ENCODE measurements around the gene DCAF8.
A peak's percentile ranks its signal among the peaks of the same experiment; 100 is the strongest.

The DCAF8 gene

DNA sequence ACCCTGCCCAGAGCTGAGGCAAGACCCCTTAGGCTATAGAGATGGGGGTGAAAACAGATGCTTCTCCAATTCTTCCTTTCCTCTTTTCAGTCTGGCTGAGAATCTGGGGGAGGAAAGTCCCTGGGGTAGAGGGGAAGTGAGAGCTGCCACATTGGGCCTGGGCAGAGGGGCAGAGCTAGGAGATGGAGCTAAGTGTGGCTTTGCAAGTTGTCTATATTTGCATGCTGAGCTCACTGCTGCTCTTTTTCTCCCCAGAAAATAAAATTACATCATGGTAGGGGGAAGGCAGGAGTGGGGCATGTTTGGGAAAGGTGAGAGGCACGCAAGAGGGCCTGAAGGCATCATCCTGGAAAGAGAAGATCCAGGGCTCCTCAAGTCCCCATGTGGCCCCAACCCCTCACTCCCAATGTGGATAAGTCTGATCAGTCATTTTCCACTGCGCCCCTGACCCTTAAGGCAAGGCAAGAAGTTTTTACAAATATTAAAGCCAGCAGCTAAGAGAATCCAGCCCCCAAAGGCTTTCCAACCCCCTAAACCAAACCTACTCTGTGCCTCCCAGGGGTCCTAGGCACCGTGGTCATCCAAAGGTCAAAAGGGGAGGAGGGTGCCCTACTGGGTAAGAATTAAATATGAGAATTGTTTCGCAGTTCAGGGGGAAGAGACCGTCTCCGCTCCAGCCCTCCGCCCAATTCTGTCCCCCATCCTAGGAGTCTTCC lies 57.7 kb downstream of the DCAF8 start:
- DNase-seq: peak; percentile 92 to 95 (median 93)

DNA sequence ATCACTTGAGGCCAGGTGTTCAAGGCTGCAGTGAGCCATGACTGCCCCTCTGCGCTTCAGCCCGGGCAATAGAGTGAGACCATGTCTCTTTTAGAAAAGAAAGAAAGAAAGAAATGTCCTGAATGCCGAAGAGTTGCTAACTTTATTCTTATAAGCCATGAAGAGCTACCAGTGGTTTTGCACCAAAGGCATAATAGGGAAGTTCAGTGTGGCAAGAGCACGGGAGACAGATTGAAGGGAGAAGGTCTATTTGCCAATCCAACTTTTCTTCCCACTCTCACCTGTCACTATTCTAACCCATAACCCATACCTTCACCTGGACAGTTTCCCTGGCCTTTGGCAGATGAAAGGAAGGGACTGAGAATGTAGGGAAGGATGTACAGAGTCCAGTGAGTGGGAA lies 61.6 kb downstream of the DCAF8 start:
- DNase-seq: peak; percentile 29 to 40 (median 34)

GRCh38 chr1:160197231-160197630 lies 65.1 kb downstream of the DCAF8 start:
- no peak for DNase-seq

- DNase-seq: no peak
These were observed 66.2 kb downstream of the DCAF8 start for GRCh38 chr1:160196143-160196542.

GRCh38 chr1:160194737-160195059 lies 67.7 kb downstream of the DCAF8 start:
- no peak for DNase-seq

DNA sequence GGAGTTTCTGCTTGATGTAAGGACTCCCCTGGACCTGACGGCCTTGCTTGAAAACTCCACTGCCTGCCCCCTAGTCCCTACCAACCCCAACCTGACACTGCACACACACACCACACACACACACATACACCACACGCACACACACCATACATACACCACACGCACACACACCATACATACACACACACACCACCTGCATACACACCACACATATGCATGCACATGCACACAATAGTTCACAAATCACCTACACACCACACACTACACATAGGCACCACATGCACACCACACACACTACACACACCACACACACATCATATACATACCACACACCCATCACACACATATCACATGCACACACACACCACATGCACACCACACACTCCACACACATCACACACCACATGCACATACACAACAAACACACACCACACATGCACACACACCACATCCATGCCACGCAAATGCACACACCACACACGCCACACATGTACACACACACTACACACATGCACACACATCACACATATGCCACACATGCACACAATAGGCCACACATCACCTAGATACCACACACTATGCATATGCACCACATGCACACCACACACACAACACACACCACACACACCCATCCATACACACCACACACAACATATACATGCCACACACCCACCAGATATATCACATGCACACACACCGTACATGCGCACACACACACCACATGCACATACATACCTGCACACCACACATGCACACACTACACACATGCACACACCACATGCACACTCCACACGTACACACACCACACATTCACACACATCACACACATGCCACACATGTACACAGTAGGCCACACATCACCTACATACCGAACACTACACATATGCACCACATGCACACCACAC lies 68.3 kb downstream of the DCAF8 start:
- no peak for DNase-seq

GRCh38 chr1:160193091-160193819 lies 69.1 kb downstream of the DCAF8 start:
- peak; percentile 89 to 96 (median 94) for DNase-seq

- no peak for DNase-seq
These were observed 70.1 kb downstream of the DCAF8 start for GRCh38 chr1:160192234-160192633.

GRCh38 chr1:160191756-160192155 lies 70.6 kb downstream of the DCAF8 start:
- DNase-seq: no peak

DNA sequence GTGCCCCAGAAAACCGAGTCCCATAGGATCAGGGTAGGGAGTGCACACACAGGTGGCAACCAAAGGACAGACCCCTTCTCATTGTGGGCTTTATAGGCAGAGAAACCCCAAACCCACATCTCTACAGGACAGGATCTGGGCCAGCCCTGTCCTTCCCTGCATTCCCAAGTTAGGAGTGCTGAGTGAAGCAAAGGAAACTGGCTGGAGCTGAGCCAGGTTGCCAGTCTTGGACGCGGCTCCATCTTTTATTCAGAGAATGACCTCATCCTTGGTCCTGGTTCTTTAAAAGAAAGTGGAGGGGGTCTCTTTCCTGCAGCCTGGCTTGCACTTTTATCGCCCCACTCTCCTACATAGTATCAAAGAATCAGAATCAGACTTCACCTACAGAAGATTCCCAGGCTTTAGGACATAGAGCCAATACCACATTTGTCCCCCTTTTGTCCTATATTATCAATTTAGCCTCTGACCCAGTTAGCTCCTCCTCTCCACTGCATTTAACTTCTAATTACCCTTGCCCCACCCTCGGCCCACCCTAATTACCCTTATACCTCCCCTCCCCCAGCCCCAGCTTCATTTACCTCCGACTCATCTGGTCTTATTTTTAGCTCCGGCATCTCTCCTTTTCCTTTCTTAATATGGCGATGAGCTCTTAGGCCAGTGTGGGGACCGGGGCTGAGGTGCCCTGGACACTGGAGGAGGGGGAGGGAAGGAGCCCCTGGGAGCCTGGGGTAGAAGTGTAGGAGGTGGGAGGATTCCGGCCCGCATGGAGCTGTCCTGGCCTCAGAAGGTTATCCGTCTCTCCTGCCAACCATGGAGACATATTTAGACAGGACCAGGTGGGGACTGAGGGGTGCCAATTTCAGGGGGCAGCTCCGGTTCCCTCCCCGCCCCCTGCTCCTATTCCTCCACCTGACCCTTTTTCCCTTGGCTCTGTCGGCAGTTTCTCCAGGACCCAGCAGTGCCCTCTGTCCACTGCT lies 72.4 kb downstream of the DCAF8 start, which contains the start of gene CASQ1:
Gene CASQ1 (plus strand): TSS at position 927 of the 977 bp plus-strand sequence. CDS start 177 bp downstream, outside the sequence.
- DNase-seq: no peak

DNA sequence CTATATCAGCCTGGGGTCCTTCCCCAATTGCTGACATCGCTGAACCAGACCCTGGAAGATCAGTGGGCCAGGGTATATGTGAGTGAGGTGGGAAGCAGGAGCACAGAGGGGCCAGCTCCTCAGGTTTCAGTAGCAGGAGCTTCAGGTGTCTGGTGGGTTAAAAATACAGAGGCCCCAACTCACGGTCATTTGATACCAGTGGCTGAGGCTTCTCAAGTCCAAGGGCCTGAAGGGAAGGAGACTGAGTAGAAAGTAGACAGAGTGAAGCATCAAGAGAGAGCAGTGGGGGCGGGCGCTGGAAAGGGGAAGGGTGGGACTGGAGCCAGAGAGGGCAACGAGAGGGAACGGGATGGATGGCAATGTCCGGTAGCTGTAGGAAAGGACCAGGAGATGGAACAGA lies 74.0 kb downstream of the DCAF8 start:
- DNase-seq: no peak

DNA sequence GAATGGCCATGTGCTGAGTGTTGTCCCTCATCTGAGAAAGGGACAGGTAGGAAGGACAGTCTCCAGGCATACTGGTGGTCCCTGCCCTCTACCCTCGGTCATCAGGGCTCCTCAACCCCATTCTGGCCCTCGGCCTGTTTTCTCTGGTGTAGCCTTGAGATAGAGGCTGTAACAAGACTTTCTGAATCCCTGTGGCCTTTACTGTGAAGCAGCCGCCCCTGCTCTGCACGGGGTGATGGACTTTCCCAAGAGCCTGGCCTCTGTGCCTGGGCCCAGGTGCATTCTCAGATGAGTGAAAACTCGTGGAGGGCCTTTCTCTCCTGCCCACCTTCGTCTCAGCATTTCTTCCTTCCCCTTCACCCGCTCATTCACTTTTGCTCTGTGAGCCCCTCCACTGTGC lies 74.9 kb downstream of the DCAF8 start:
- no peak for DNase-seq

DNA sequence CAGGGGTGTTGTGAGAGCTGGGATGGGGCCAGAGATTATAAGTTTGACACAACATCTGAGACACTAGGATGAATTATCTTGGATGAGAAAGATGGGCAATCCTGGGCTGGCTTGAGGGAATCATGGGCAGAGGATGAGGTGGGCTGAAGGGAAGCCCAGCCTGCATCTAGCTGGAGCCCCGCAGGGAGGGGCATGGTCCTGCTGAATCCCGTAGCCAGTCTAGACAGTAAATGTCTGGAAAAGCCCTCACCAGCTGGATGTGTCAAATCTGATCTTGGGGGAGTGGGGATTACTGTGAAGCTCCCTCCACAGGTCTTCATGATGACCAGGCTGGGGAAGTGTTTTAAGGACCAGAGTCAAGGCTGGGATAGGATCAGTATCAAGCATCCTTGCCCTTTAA lies 75.6 kb downstream of the DCAF8 start:
- DNase-seq: no peak

DNA sequence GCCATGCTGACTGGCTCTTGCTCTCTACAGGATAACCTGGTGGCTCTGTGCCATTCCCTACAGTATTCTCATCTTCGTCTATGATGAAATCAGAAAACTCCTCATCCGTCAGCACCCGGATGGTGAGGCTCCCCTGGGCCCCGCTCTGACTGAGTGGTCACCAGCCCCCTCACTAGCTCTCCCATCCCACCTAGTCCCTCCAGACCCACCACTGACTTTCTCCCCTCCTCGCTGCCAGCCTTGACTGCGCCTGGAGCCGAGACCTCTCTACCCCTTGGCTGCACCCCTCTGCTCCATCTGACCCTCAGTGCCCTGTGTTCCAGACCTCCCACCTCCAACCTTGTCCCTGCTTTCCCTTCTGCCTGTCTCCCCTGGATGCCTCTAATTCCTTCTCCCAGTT lies 76.1 kb downstream of the DCAF8 start:
- no peak for DNase-seq

DNA sequence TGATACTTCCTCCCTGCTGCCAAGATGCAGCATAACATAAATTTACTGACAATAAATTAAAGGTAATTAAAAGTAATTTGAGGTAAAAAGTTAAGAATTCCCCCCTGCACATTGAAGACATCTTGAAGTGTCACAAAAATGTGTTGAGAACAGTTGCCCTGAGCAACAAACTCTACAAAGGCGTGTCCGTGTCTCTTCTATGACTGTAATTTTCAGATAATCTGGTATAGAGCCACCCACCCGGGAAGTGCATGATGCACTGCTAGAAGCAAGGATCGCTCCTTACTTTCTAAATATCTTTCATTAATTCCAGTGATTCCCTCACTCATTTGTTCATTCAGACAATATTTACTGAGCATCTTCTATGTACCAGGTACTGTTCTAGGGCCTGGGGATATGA lies 83.0 kb downstream of the DCAF8 start:
- no peak for DNase-seq

GRCh38 chr1:160178731-160179130 lies 83.6 kb downstream of the DCAF8 start:
- no peak for DNase-seq

- no peak for DNase-seq
These were observed 84.7 kb downstream of the DCAF8 start for GRCh38 chr1:160177667-160178066.

- peak in 2 of 3 donors; percentile 15 to 30 for DNase-seq
These were observed 85.1 kb downstream of the DCAF8 start for GRCh38 chr1:160177231-160177630.

- DNase-seq: no peak
These were observed 90.4 kb downstream of the DCAF8 start for GRCh38 chr1:160171980-160172379.

- no peak for DNase-seq
These were observed 91.0 kb downstream of the DCAF8 start for GRCh38 chr1:160171354-160171753.

DNA sequence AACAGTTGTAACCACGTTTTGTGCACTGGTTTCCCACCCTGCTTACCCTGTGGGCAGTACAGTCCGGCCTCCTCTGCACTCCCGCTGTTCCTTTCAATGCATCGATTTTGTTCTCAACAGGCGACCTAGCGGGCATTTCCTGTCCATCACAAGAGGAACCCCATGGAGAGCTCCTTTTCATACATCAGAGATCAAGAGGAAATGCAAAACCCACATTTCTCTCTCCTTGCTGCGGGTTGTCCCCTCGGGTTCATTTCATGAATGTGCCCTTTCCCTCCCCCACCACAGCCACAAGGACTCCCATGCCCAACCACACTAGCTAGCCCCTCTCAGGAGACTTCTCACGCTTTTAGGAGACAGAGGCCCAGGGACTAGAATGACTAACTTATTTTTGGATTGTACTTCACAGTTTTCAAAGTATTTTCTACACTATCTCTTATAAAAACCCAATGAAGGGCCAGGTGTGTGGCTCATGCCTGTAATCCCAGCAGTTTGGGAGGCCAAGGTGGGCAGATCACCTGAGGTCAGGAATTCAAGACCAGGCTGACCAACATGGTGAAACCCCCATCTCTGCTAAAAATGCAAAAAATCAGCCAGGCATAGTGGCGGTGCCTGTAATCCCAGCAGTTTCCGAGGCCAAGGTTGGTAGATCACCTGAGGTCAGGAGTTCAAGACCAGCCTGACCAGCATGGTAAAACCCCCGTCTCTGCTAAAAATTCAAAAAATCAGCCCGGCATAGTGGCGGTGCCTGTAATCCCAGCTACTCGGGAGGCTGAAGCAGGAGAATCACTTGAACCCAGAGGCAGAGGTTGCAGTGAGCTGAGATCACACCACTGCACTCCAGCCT lies 92.6 kb downstream of the DCAF8 start:
- peak; percentile 39 to 49 (median 40) for DNase-seq
